ENCODE results near the gene TAS2R3. TPM values are rescaled to one million over a fixed set of nuclear protein-coding genes. Genes with fewer than 3 reads are reported as not detected.
A peak's percentile ranks its signal among the peaks of the same experiment; 100 is the strongest.

TAS2R3 gene, protein sequence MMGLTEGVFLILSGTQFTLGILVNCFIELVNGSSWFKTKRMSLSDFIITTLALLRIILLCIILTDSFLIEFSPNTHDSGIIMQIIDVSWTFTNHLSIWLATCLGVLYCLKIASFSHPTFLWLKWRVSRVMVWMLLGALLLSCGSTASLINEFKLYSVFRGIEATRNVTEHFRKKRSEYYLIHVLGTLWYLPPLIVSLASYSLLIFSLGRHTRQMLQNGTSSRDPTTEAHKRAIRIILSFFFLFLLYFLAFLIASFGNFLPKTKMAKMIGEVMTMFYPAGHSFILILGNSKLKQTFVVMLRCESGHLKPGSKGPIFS
- total RNA-seq, result under 1 TPM; 0.50 to 0.73 TPM

- no peaks in the 10 kb centered on the region for H3K4me1 Mint-ChIP-seq (ENCODE audit: low read depth)
- no peak within 1 kb of the TSS for H3K27ac Mint-ChIP-seq
- H3K4me3 Mint-ChIP-seq, result no peak within 1 kb of the TSS
- POLR2A ChIA-PET, result no interaction called here
- no peak for DNase-seq
- peaks cover 27% of the 10 kb centered on the region for H3K36me3 Mint-ChIP-seq (ENCODE audit: low read depth)
- CTCF ChIA-PET, result interaction anchor here (0.9 to 1.6 kb wide), 3 partner anchors 26 to 212 kb away, joined by 3 to 5 read pairs (median 5); partner anchors contain the start of gene SSBP1
- ATAC-seq, result no peak
- H3K27me3 Mint-ChIP-seq (ENCODE audit: low read depth), result no peaks in the 10 kb centered on the region
- no peaks in the 10 kb centered on the region for H3K9me3 Mint-ChIP-seq (ENCODE audit: insufficient read depth)
These were observed at the start of gene TAS2R3 for GRCh38 chr7:141763797-141764196. Gene TAS2R3, plus strand, starts transcription at chr7:141764097. Its CDS starts 62 bp downstream, at chr7:141764159.

DNA sequence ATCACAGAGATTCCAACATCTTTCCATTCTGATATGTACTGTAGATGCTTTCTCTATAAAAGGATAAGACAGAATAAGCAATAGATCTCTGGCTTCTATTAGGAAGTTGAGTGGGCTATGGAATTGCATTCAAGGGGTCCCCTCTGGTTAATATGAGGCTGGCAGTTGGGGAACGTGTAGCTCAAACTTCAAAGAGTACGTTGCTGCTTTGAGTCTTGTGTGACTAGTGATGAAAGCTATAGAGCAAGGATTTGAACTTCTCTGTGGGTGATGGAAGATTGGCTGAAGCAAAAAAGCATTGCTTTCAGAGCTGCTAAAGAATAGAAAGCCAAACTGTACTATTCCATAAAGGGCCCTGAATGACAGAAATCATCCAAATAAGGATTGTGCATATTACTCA is 49.3 kb upstream of the TAS2R3 start:
- Mint-ChIP-seq H3K4me1 (ENCODE audit: low read depth) (peaks cover 7% of the 10 kb centered on the region), H3K27me3 (ENCODE audit: low read depth) (no peaks in the 10 kb centered on the region), H3K4me3 (no peak overlapping the region), H3K9me3 (ENCODE audit: insufficient read depth) (no peaks in the 10 kb centered on the region), H3K36me3 (ENCODE audit: low read depth) (no peaks in the 10 kb centered on the region), H3K27ac (no peak overlapping the region)
- ATAC-seq (no peak), DNase-seq (no peak)
- ChIA-PET POLR2A (interaction anchor here (1.0 kb wide), 1 partner anchor 13 kb away, joined by 4 read pairs; no protein-coding TSS in a partner anchor), CTCF (interaction anchor here (0.8 to 1.8 kb wide), 4 partner anchors 13 to 60 kb away, joined by 3 to 6 read pairs (median 4); partner anchors contain the start of genes DENND11 and SSBP1)

- POLR2A ChIA-PET, result no interaction called here
- no peaks in the 10 kb centered on the region for H3K9me3 Mint-ChIP-seq (ENCODE audit: insufficient read depth)
These were observed 48.9 kb upstream of the TAS2R3 start for GRCh38 chr7:141715018-141715417.

GRCh38 chr7:141715794-141716689 is 47.9 kb upstream of the TAS2R3 start:
- H3K27me3 Mint-ChIP-seq (ENCODE audit: low read depth), result no peaks in the 10 kb centered on the region
- H3K4me1 Mint-ChIP-seq (ENCODE audit: low read depth), result peaks cover 10% of the 10 kb centered on the region
- H3K27ac Mint-ChIP-seq, result no peak overlapping the region
- no peaks in the 10 kb centered on the region for H3K36me3 Mint-ChIP-seq (ENCODE audit: low read depth)
- POLR2A ChIA-PET, result interaction anchor here (0.6 kb wide), 1 partner anchor 15 kb away, joined by 3 read pairs; no protein-coding TSS in a partner anchor
- no peak overlapping the region for H3K4me3 Mint-ChIP-seq
- H3K9me3 Mint-ChIP-seq (ENCODE audit: insufficient read depth), result no peaks in the 10 kb centered on the region
- CTCF ChIA-PET, result interaction anchor here (0.7 to 1.4 kb wide), 4 partner anchors 18 to 260 kb away, joined by 3 to 4 read pairs (median 3); partner anchors contain the start of gene SSBP1
- ATAC-seq (no peak), DNase-seq (no peak)

More at GRCh38 chr7:141715018-141715417, 48.9 kb upstream of the TAS2R3 start:
- Mint-ChIP-seq H3K4me3 (no peak overlapping the region), H3K27me3 (ENCODE audit: low read depth) (no peaks in the 10 kb centered on the region), H3K27ac (no peak overlapping the region), H3K4me1 (ENCODE audit: low read depth) (peaks cover 10% of the 10 kb centered on the region), H3K36me3 (ENCODE audit: low read depth) (no peaks in the 10 kb centered on the region)
- CTCF ChIA-PET, result interaction anchor here (1.2 kb wide), 1 partner anchor 19 kb away, joined by 3 read pairs; no protein-coding TSS in a partner anchor
- ATAC-seq (no peak), DNase-seq (no peak)

DNA sequence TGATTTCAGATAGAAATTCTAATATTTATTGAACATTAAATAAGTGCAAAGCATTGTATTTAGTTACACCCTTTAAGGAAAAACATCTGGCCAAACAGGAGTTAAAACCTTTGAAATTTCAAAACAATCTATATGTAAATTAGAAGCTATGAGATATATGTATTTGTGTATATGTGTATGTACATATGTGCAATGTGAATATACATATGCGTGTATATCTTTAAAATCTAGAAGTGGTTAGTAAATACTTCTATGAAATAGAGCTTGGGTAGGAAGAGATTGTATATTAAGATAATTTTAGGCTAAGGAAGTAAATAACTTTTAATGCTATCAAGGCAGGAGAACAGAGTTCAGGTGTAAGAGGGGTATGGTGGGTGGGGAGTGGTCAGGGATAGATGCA is 46.4 kb upstream of the TAS2R3 start:
- Mint-ChIP-seq H3K27ac (no peak overlapping the region), H3K4me3 (no peak overlapping the region), H3K36me3 (ENCODE audit: low read depth) (no peaks in the 10 kb centered on the region), H3K27me3 (ENCODE audit: low read depth) (no peaks in the 10 kb centered on the region), H3K4me1 (ENCODE audit: low read depth) (peaks cover 3% of the 10 kb centered on the region), H3K9me3 (ENCODE audit: insufficient read depth) (no peaks in the 10 kb centered on the region)
- ChIA-PET CTCF (interaction anchor here (1.4 kb wide), 1 partner anchor 8 kb away, joined by 4 read pairs; no protein-coding TSS in a partner anchor), POLR2A (no interaction called here)
- ATAC-seq, result no peak
- no peak for DNase-seq

GRCh38 chr7:141722529-141722928 is 41.4 kb upstream of the TAS2R3 start:
- Mint-ChIP-seq H3K4me1 (ENCODE audit: low read depth) (peaks cover 3% of the 10 kb centered on the region), H3K27me3 (ENCODE audit: low read depth) (no peaks in the 10 kb centered on the region), H3K27ac (no peak overlapping the region), H3K36me3 (ENCODE audit: low read depth) (no peaks in the 10 kb centered on the region), H3K4me3 (no peak overlapping the region), H3K9me3 (ENCODE audit: insufficient read depth) (no peaks in the 10 kb centered on the region)
- CTCF ChIA-PET, result interaction anchor here (1.0 to 1.9 kb wide), 3 partner anchors 16 to 68 kb away, joined by 3 to 7 read pairs (median 7); partner anchors contain the start of gene SSBP1
- ATAC-seq, result no peak
- POLR2A ChIA-PET, result interaction anchor here (0.6 to 2.0 kb wide), 2 partner anchors 15 to 73 kb away, joined by 4 to 7 read pairs; partner anchors contain the start of gene SSBP1
- no peak for DNase-seq

DNA sequence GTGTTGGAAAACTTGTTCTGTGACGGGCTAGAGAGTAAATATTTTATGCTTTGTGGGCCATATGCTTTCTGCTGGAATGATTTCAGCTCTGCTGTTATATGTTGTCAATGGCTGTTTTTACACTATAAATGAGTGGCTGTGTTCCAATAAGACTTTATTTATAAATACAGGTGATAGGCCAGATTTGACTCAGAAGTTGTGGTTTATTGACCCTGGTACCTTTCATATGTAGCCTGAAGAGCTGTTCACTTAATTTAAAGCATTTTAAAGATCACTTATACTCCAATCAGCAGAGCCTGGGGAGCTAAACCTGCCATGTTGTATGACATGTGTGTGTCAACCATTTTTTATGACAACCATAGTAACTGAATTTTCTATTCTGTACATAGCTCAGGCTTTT is 34.9 kb upstream of the TAS2R3 start:
- Mint-ChIP-seq H3K4me3 (no peak overlapping the region), H3K9me3 (ENCODE audit: insufficient read depth) (no peaks in the 10 kb centered on the region), H3K4me1 (ENCODE audit: low read depth) (no peaks in the 10 kb centered on the region), H3K27me3 (ENCODE audit: low read depth) (no peaks in the 10 kb centered on the region), H3K36me3 (ENCODE audit: low read depth) (no peaks in the 10 kb centered on the region), H3K27ac (no peak overlapping the region)
- DNase-seq, result no peak
- POLR2A ChIA-PET, result interaction anchor here (1.2 kb wide), 1 partner anchor 9 kb away, joined by 3 read pairs; the partner anchor contains the start of gene SSBP1
- no peak for ATAC-seq
- CTCF ChIA-PET, result interaction anchor here (5.2 kb wide), 1 partner anchor 9 kb away, joined by 25 read pairs; the partner anchor contains the start of gene SSBP1

- CTCF ChIA-PET, result interaction anchor here (2.1 to 11.7 kb wide), 2 partner anchors 76 to 77 kb away, joined by 7 to 187 read pairs; no protein-coding TSS in a partner anchor
- Mint-ChIP-seq H3K36me3 (ENCODE audit: low read depth) (no peaks in the 10 kb centered on the region), H3K27me3 (ENCODE audit: low read depth) (no peaks in the 10 kb centered on the region), H3K9me3 (ENCODE audit: insufficient read depth) (no peaks in the 10 kb centered on the region), H3K27ac (no peak overlapping the region), H3K4me1 (ENCODE audit: low read depth) (peaks cover under 1% of the 10 kb centered on the region), H3K4me3 (no peak overlapping the region)
- ATAC-seq (no peak), DNase-seq (no peak)
- POLR2A ChIA-PET, result no interaction called here
These were observed 32.3 kb upstream of the TAS2R3 start for GRCh38 chr7:141731476-141732149.

DNA sequence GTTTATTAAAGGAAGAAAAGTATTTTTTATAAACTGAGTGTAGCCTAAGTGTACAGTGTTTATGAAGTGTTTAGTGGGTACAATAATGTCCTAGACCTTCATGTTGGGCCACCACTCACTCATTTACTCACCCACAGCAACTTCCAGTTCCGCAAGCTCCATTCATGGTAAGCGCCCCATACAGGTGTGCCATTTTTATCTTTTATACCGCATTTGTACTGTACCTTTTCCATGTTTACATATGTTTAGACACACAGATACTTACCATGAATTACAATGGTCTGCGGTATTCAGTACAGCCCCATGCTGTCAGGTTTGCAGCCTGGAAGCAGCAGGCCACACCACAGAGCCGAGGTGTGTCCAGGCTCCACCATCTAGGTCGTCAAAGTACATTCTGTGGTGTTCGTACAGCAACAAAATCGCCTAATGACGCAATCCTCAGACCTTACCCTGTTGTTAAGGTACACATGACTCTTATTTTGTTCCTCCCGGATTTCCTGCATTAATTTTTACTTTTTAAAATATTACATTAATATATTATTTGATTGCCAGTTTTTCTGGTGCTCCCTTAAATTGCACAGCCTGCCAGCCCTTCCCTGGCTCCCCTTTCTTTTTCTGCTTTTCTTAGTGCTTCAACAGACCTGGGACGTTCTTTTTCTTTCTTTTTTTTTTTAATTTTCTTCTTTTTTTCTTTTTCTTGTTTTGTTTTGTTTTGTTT is 26.6 kb upstream of the TAS2R3 start:
- Mint-ChIP-seq H3K36me3 (ENCODE audit: low read depth) (peaks cover 27% of the 10 kb centered on the region), H3K27me3 (ENCODE audit: low read depth) (no peaks in the 10 kb centered on the region), H3K9me3 (ENCODE audit: insufficient read depth) (no peaks in the 10 kb centered on the region), H3K27ac (peak overlapping the region; percentile 99), H3K4me1 (ENCODE audit: low read depth) (peaks cover 31% of the 10 kb centered on the region), H3K4me3 (peak overlapping the region; percentile 94)
- ATAC-seq (no peak), DNase-seq (peak; percentile 24)
- ChIA-PET POLR2A (interaction anchor here (0.8 to 5.9 kb wide), 12 partner anchors 12 to 187 kb away, joined by 3 to 40 read pairs (median 5); partner anchors contain the start of gene DENND11), CTCF (interaction anchor here (0.7 to 11.7 kb wide), 30 partner anchors 9 to 1652 kb away, joined by 3 to 187 read pairs (median 6); partner anchors contain the start of genes AGK, DENND11, MRPS33 and WEE2)

GRCh38 chr7:141737836-141738591 is 25.9 kb upstream of the TAS2R3 start, which contains the start of gene SSBP1:
Gene SSBP1, plus strand, starts transcription at chr7:141738358. Its CDS starts 809 bp downstream, at chr7:141739167.
- H3K27me3 Mint-ChIP-seq (ENCODE audit: low read depth), result no peaks in the 10 kb centered on the region
- DNase-seq, result peak; percentile 95
- peaks cover 31% of the 10 kb centered on the region for H3K4me1 Mint-ChIP-seq (ENCODE audit: low read depth)

More at GRCh38 chr7:141737836-141738591, 25.9 kb upstream of the TAS2R3 start, which contains the start of gene SSBP1:
- H3K4me3 Mint-ChIP-seq, result peak within 1 kb of the TSS; percentile 94
- peak; percentile 90 for ATAC-seq
- H3K9me3 Mint-ChIP-seq (ENCODE audit: insufficient read depth), result no peaks in the 10 kb centered on the region
- CTCF ChIA-PET, result interaction anchor here (0.7 to 11.7 kb wide), 38 partner anchors 9 to 1651 kb away, joined by 3 to 187 read pairs (median 5); partner anchors contain the start of genes AGK, DENND11, MRPS33 and WEE2
- H3K27ac Mint-ChIP-seq, result peak within 1 kb of the TSS; percentile 99
- H3K36me3 Mint-ChIP-seq (ENCODE audit: low read depth), result peaks cover 33% of the 10 kb centered on the region
- POLR2A ChIA-PET, result interaction anchor here (0.6 to 5.9 kb wide), 18 partner anchors 9 to 1621 kb away, joined by 3 to 40 read pairs (median 4); partner anchors contain the start of genes DENND11 and MRPS33
